A673 (cell line): Measurements from ENCODE around the gene MILR1. TPM values are rescaled to one million over a fixed set of nuclear protein-coding genes. Genes with fewer than 3 reads are reported as not detected.

ENCODE experiments used
- BruUV-seq: library from RNA; stranded (reverse); fragments of 400-500 nt; replicated peaks from 2 replicates; lab custom pipeline; 2021; lab: Mats Ljungman, UMichigan
- CTCF ChIA-PET: fragments of 300-600 bp; sonication (Branson Sonifier 250); formaldehyde crosslinking; loops from one replicate; lab custom pipeline; 2022; ENCODE audit warnings: antibody characterized with exemption; lab: Charles Lee
- POLR2A ChIA-PET: fragments of 300-600 bp; sonication (Branson Sonifier 250); formaldehyde crosslinking; loops from one replicate; lab custom pipeline; 2022; ENCODE audit warnings: antibody characterized with exemption; ENCODE audit not compliant: low non-redundant PET; lab: Charles Lee
- DNase-seq: peaks from one replicate; pipeline ENCODE4 v3.0.0-alpha.2; 2015; ENCODE audit warnings: low spot score
- H3K27ac ChIP-seq: fragments of 200-600 bp; sonication (generic); 2 replicates; pipeline ENCODE4 v1.5.1; 2016; ENCODE audit warnings: mixed run types, low read depth, mild to moderate bottlenecking, mixed read lengths, antibody characterized with exemption, low read length; ENCODE audit not compliant: poor library complexity, severe bottlenecking
- H3K27me3 ChIP-seq: fragments of 200-600 bp; sonication (generic); replicated peaks from 2 replicates; pipeline ENCODE4 v1.6.1; 2017; ENCODE audit warnings: mixed run types, low read depth, mild to moderate bottlenecking, mixed read lengths, antibody characterized with exemption, low read length; ENCODE audit not compliant: insufficient read depth, poor library complexity
- H3K36me3 ChIP-seq: fragments of 200-600 bp; sonication (generic); 2 replicates; pipeline ENCODE4 v1.6.1; 2016; ENCODE audit warnings: mixed run types, mild to moderate bottlenecking, mixed read lengths, antibody characterized with exemption, low read length; ENCODE audit not compliant: insufficient read depth, poor library complexity, severe bottlenecking
- H3K4me1 ChIP-seq: fragments of 200-600 bp; sonication (generic); 2 replicates; pipeline ENCODE4 v1.6.1; 2017; ENCODE audit warnings: mixed run types, mild to moderate bottlenecking, mixed read lengths, antibody characterized with exemption, low read length; ENCODE audit not compliant: insufficient read depth, poor library complexity, severe bottlenecking
- H3K4me3 ChIP-seq: fragments of 200-600 bp; sonication (generic); 2 replicates; pipeline ENCODE4 v1.5.1; 2016; ENCODE audit warnings: low read depth, mixed run types, mild to moderate bottlenecking, mixed read lengths, low read length; ENCODE audit not compliant: poor library complexity, severe bottlenecking
- H3K9me3 ChIP-seq: fragments of 200-600 bp; sonication (generic); 2 replicates; pipeline ENCODE4 v1.6.1; 2016; ENCODE audit warnings: mixed run types, low read depth, mild to moderate bottlenecking, mixed read lengths, antibody characterized with exemption, low read length; ENCODE audit not compliant: poor library complexity, severe bottlenecking
- EZH2 ChIP-seq: fragments of 200-600 bp; sonication (generic); IDR thresholded peaks from 2 replicates; pipeline ENCODE4 v1.6.1; 2017; ENCODE audit warnings: borderline replicate concordance, low read depth, mild to moderate bottlenecking, mixed read lengths, antibody characterized with exemption, low read length; ENCODE audit not compliant: poor library complexity, severe bottlenecking
- intact Hi-C: fragments of 100-400 bp; cut with micrococcal nuclease; formaldehyde crosslinking; loops from one replicate; pipeline ENCODE4 v1.10.0; 2022; ENCODE audit not compliant: unreplicated experiment
- total RNA-seq: library from RNA; stranded (reverse); gene quantifications from 2 replicates; pipeline ENCODE4 v1.2.3, GENCODE V29; 2021
- TF ChIP-seq, protein P1 (sequence below): fragments of 300-800, 200-600 bp; sonication (generic); conservative IDR thresholded peaks from 2 replicates; pipeline ENCODE4 v1.5.1; 2017; ENCODE audit warnings: low read depth, mild to moderate bottlenecking, antibody characterized with exemption, low read length, moderate library complexity, mixed read lengths

MILR1 gene
- total RNA-seq, 1 experiment from 2014 or later: not detected

DNA sequence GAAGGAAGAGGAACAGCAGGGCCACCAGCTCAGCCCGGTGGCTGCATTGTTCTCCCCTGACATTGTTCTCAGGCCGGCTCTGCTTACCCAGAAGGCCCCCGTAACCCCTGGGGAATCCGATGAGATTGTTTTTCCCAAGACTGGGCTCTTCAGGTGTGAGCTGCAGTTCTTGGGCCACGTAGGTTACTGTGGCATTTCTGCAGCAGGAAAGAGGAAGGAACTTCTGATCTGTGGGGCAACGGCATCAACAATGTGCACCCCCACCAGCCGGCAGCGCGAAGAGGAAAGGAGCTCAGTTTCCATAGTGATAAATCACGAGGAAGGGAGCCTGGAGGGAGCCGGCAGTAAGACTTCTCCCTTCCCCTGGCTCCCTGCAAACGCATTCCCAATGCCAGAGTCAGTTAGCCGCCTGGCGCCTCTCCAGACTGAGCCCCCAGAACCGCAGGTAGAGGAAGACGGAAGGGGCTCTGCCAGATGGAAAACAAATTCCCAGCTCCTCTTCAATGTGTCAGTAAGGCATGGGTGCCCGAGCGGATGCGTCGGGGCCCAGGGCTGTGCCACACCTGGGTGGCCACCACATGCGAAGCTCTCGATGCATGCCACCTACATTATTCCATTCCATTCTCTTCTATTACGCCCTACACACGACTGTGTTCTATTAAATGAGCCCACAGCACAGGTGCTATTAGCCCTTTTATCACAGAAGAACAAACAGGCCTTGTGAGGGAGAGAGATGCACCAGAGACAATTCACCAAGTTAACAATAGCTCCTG lies 36.7 kb upstream of the MILR1 start:
- Histone ChIP-seq H3K27ac (no peak overlapping the region), H3K9me3 (no peaks in the 10 kb centered on the region), H3K4me3 (peak overlapping the region; percentile 21), H3K4me1 (no peaks in the 10 kb centered on the region), H3K27me3 (no peaks in the 10 kb centered on the region), H3K36me3 (no peaks in the 10 kb centered on the region)
- peak; percentile 57 for DNase-seq
- intact Hi-C loops: no loop called here
- CTCF ChIA-PET: interaction anchor here (1.6 kb wide), 1 partner anchor 9 kb away, joined by 7 read pairs; no protein-coding TSS in a partner anchor
- POLR2A ChIA-PET: interaction anchor here (0.6 kb wide), 2 partner anchors 396 to 494 kb away, joined by 3 read pairs; no protein-coding TSS in a partner anchor
- BruUV-seq: no TSS peak
- TF ChIP-seq, protein P1, sequence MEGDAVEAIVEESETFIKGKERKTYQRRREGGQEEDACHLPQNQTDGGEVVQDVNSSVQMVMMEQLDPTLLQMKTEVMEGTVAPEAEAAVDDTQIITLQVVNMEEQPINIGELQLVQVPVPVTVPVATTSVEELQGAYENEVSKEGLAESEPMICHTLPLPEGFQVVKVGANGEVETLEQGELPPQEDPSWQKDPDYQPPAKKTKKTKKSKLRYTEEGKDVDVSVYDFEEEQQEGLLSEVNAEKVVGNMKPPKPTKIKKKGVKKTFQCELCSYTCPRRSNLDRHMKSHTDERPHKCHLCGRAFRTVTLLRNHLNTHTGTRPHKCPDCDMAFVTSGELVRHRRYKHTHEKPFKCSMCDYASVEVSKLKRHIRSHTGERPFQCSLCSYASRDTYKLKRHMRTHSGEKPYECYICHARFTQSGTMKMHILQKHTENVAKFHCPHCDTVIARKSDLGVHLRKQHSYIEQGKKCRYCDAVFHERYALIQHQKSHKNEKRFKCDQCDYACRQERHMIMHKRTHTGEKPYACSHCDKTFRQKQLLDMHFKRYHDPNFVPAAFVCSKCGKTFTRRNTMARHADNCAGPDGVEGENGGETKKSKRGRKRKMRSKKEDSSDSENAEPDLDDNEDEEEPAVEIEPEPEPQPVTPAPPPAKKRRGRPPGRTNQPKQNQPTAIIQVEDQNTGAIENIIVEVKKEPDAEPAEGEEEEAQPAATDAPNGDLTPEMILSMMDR: no peak
- no peak for TF ChIP-seq EZH2

DNA sequence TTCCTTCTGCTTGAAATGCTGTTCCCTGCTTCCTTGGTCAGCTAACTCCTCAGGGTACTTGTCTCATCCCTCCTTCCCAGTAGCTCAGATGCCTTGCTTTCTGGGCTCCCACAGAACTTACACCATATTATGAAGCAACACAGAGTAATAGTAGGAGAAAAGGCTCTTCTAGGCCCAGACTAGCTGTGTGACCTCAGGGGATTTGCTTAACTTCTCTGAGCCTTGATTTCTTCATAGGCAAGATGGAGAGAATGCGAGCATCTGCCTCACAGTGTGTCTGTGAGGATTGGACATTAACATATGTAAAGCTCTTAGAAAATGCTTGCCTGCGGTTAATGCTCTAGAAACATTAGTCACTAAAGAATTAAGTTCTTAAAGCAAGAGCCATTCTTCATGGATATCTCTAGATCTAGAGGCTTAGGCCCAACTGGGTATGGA lies 36.0 kb upstream of the MILR1 start:
- Histone ChIP-seq H3K4me1 (no peaks in the 10 kb centered on the region), H3K27me3 (no peaks in the 10 kb centered on the region), H3K27ac (no peak overlapping the region), H3K36me3 (no peaks in the 10 kb centered on the region), H3K9me3 (no peaks in the 10 kb centered on the region), H3K4me3 (no peak overlapping the region)
- TF ChIP-seq EZH2: no peak
- TF ChIP-seq, protein P1: no peak
- intact Hi-C loops: no loop called here
- CTCF ChIA-PET: interaction anchor here (1.6 kb wide), 1 partner anchor 8 kb away, joined by 7 read pairs; no protein-coding TSS in a partner anchor
- no TSS peak for BruUV-seq
- peak; percentile 51 for DNase-seq
- POLR2A ChIA-PET: no interaction called here

DNA sequence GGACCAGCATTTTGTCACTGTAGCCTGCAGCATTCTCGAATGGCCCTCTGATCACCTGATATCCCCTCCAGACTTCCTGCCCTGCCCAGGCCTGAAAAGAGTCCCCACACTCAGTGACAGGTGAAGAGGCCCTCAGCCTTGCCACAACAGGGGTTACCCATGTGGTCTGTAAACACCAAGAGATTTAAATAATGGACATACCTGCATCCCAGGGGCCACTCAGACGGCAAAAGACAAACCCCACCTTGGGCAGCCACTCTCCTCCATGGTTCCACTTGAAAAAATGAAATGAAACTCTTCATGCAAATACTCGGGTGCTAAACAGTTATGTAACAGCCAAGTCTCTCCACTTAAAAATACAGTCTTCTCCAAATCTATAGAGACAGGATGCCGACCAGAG lies 35.4 kb upstream of the MILR1 start:
- no TSS peak for BruUV-seq
- H3K27me3 ChIP-seq: no peaks in the 10 kb centered on the region
- no peak overlapping the region for H3K4me3 ChIP-seq
- no peak overlapping the region for H3K27ac ChIP-seq
- POLR2A ChIA-PET: no interaction called here
- intact Hi-C loops: no loop called here
- CTCF ChIA-PET: no interaction called here
- H3K9me3 ChIP-seq: no peaks in the 10 kb centered on the region
- TF ChIP-seq, protein P1: no peak
- TF ChIP-seq EZH2: no peak
- H3K4me1 ChIP-seq: no peaks in the 10 kb centered on the region
- no peak for DNase-seq
- no peaks in the 10 kb centered on the region for H3K36me3 ChIP-seq
